Keratinocyte (primary cell): Measurements from ENCODE around the gene PPP2R5B. TPM values are rescaled to one million over a fixed set of nuclear protein-coding genes. Genes with fewer than 3 reads are reported as not detected.

ENCODE experiments used
- DNase-seq: peaks from one replicate; pipeline ENCODE4 v3.0.0-alpha.2; 2011; ENCODE audit warnings: low read depth, missing footprints, low spot score
- FAIRE-seq: peaks from 2 replicates; lab custom pipeline; 2011; peaks lifted over from hg19 to GRCh38; lab: Jason Lieb, UNC
- H2AFZ ChIP-seq: 2 replicates; pipeline ENCODE4 v1.6.0; 2012; ENCODE audit warnings: low read length, control low read depth, inconsistent platforms; ENCODE audit not compliant: control insufficient read depth
- H3K27ac ChIP-seq: 2 replicates; pipeline ENCODE4 v1.5.1; 2011; ENCODE audit warnings: low read length; ENCODE audit not compliant: control insufficient read depth, insufficient read depth
- H3K27me3 ChIP-seq: 3 replicates; pipeline ENCODE4 v1.6.0; 2011; ENCODE audit warnings: low read length; ENCODE audit not compliant: control insufficient read depth, insufficient read depth; ENCODE audit errors: extremely low read depth
- H3K36me3 ChIP-seq, 2 experiments: 2 replicates in 1 of 2; 3 replicates in 1 of 2; pipeline ENCODE4 v1.5.1; 2011; ENCODE audit warnings: low read length in 2 of 2, mild to moderate bottlenecking in 1 of 2; ENCODE audit not compliant: control insufficient read depth in 2 of 2, insufficient read depth in 2 of 2; ENCODE audit errors: extremely low read depth in 1 of 2
- H3K4me1 ChIP-seq: 3 replicates; pipeline ENCODE4 v1.5.1; 2011; ENCODE audit warnings: low read length; ENCODE audit not compliant: control insufficient read depth, insufficient read depth; ENCODE audit errors: extremely low read depth
- H3K4me2 ChIP-seq: 3 replicates; pipeline ENCODE4 v1.6.0; 2011; ENCODE audit warnings: low read depth, low read length; ENCODE audit not compliant: control insufficient read depth, insufficient read depth; ENCODE audit errors: extremely low read depth
- H3K4me3 ChIP-seq, 3 experiments: fragments of 200-600 bp in 1 of 3; sonication (generic) in 1 of 3; 2 replicates in 2 of 3; 3 replicates in 1 of 3; pipeline ENCODE4 v1.5.1; 2011 to 2016; ENCODE audit warnings: low read length in 3 of 3, mild to moderate bottlenecking in 3 of 3, control low read depth in 2 of 3, inconsistent platforms in 1 of 3, low read depth in 1 of 3, mixed read lengths in 1 of 3, mixed run types in 1 of 3, moderate library complexity in 1 of 3; ENCODE audit not compliant: control insufficient read depth in 2 of 3, insufficient read depth in 2 of 3; ENCODE audit errors: extremely low read depth in 1 of 3
- H3K79me2 ChIP-seq: 2 replicates; pipeline ENCODE4 v1.6.0; 2012; ENCODE audit warnings: low read length; ENCODE audit not compliant: control insufficient read depth, insufficient read depth
- H3K9ac ChIP-seq: 3 replicates; pipeline ENCODE4 v1.6.0; 2011; ENCODE audit warnings: low read length; ENCODE audit not compliant: control insufficient read depth, insufficient read depth; ENCODE audit errors: extremely low read depth
- H3K9me1 ChIP-seq: 3 replicates; pipeline ENCODE4 v1.6.0; 2011; ENCODE audit warnings: low read length; ENCODE audit not compliant: control insufficient read depth, insufficient read depth; ENCODE audit errors: extremely low read depth
- H3K9me3 ChIP-seq: 2 replicates; pipeline ENCODE4 v1.5.1; 2012; ENCODE audit warnings: low read depth, low read length; ENCODE audit not compliant: control insufficient read depth
- H4K20me1 ChIP-seq: 3 replicates; pipeline ENCODE4 v1.6.0; 2011; ENCODE audit warnings: low read length; ENCODE audit not compliant: control insufficient read depth, insufficient read depth; ENCODE audit errors: extremely low read depth
- CTCF ChIP-seq, 3 experiments: IDR thresholded peaks in 1 of 3; conservative IDR thresholded peaks in 1 of 3; optimal IDR thresholded peaks in 1 of 3; 2 replicates in 2 of 3; 3 replicates in 1 of 3; pipeline versions ENCODE3 to v1.5.1; 2011; ENCODE audit warnings: low read length in 3 of 3, mild to moderate bottlenecking in 3 of 3, moderate library complexity in 2 of 3, control low read depth in 1 of 3, inconsistent platforms in 1 of 3; ENCODE audit not compliant: insufficient read depth in 2 of 3; ENCODE audit errors: extremely low read depth in 1 of 3
- EZH2 ChIP-seq: IDR thresholded peaks from one replicate; pipeline ENCODE4 v1.6.1; 2012; ENCODE audit warnings: inconsistent platforms, mild to moderate bottlenecking, low read length, moderate library complexity
- dilution Hi-C: fragments of 300-500 bp; cut with MboI; formaldehyde crosslinking; loops from one replicate; pipeline ENCODE4 v1.7.0; 2020; ENCODE audit warnings: low sequenced_read_pairs; ENCODE audit not compliant: extremely low pct_ligation_motif_present
- polyA plus RNA-seq, 5 experiments: library from polyadenylated mRNA; depleted of rRNA in 3 of 5; stranded (reverse) in 3 of 5; stranded (forward) in 1 of 5; unstranded in 1 of 5; fragments of >200 nt; gene quantifications; 1 replicate in 1 of 5; 2 replicates in 3 of 5; 3 replicates in 1 of 5; pipeline versions ENCODE4 v1.2.1 to v1.2.3, GENCODE V29; 2011 to 2012; ENCODE audit warnings: missing spikeins in 2 of 5, low read depth in 1 of 5, low replicate concordance in 1 of 5

The PPP2R5B gene
- polyA plus RNA-seq, 1 donor (not counting 4 experiments of a cell fraction or from before 2014, with no cell fraction given): 16.4 TPM

GRCh38 chr11:64896448-64897022 is 28.0 kb upstream of the PPP2R5B start:
- Histone ChIP-seq H4K20me1 (no peaks in the 10 kb centered on the region), H3K27ac (no peak overlapping the region), H3K9me1 (no peaks in the 10 kb centered on the region), H2AFZ (no peak overlapping the region), H3K36me3 (peaks cover 6 to 26% of the 10 kb centered on the region in 2 experiments), H3K4me1 (peaks cover 10% of the 10 kb centered on the region), H3K4me3 (no peak overlapping the region), H3K9ac (no peak overlapping the region), H3K79me2 (no peaks in the 10 kb centered on the region), H3K9me3 (no peaks in the 10 kb centered on the region), H3K27me3 (no peaks in the 10 kb centered on the region), H3K4me2 (no peak overlapping the region)
- dilution Hi-C loops: no loop called here
- DNase-seq (no peak), FAIRE-seq (no peak)
- TF ChIP-seq EZH2 (no peak), CTCF (optimal IDR thresholded peaks at IDR 0.05 in 1 of 3, IDR thresholded peaks at IDR 0.05 in 1 of 3, conservative IDR thresholded peaks at IDR 0.05 in 1 of 3; ENCODE audit: extremely low read depth in 1 of 3, insufficient read depth in 2 of 3, low read length in 3 of 3) (no peak)

- no peak for FAIRE-seq
- H3K36me3 ChIP-seq: peaks cover 11 to 31% of the 10 kb centered on the region in 2 experiments
Measured at GRCh38 chr11:64897381-64898075, 27.0 kb upstream of the PPP2R5B start.

More at GRCh38 chr11:64897381-64898075, 27.0 kb upstream of the PPP2R5B start:
- no peak for DNase-seq
- no peak overlapping the region for H3K4me3 ChIP-seq
- TF ChIP-seq CTCF (optimal IDR thresholded peaks at IDR 0.05 in 1 of 3, IDR thresholded peaks at IDR 0.05 in 1 of 3, conservative IDR thresholded peaks at IDR 0.05 in 1 of 3; ENCODE audit: extremely low read depth in 1 of 3, insufficient read depth in 2 of 3, low read length in 3 of 3) (no peak), EZH2 (no peak)
- H3K4me2 ChIP-seq: no peak overlapping the region
- H4K20me1 ChIP-seq: no peaks in the 10 kb centered on the region
- H3K9me1 ChIP-seq: no peaks in the 10 kb centered on the region
- no peaks in the 10 kb centered on the region for H3K79me2 ChIP-seq
- peaks cover 10% of the 10 kb centered on the region for H3K4me1 ChIP-seq
- H3K27me3 ChIP-seq: no peaks in the 10 kb centered on the region
- no peaks in the 10 kb centered on the region for H3K9me3 ChIP-seq
- no peak overlapping the region for H2AFZ ChIP-seq
- dilution Hi-C loops: no loop called here
- H3K27ac ChIP-seq: no peak overlapping the region
- H3K9ac ChIP-seq: no peak overlapping the region
